Tibial artery (tissue), 4 donors: ENCODE results near the gene SPATA2.

Experiments used
- DNase-seq, 2 donors: peaks; one replicate each; pipeline ENCODE4 v3.0.0-alpha.2; 2019
- H3K27ac ChIP-seq, 2 donors: fragments of 200-600 bp; sonication (generic) in 1 of 2; 1 replicate in 1 of 2; 2 replicates in 1 of 2; pipeline ENCODE4 v1.5.1; 2018 to 2019; ENCODE audit warnings: mild to moderate bottlenecking in 1 of 2
- H3K27me3 ChIP-seq, 2 donors: fragments of 200-600 bp; sonication (generic) in 1 of 2; one replicate each; pipeline versions ENCODE4 v1.5.1 to v1.6.0; 2016 to 2019
- H3K36me3 ChIP-seq, 3 donors: fragments of 200-600 bp; sonication (generic) in 2 of 3; one replicate each; pipeline ENCODE4 v1.5.1; 2016 to 2019; ENCODE audit warnings: mild to moderate bottlenecking in 2 of 3
- H3K4me1 ChIP-seq, 4 donors: fragments of 200-600 bp; sonication (generic) in 2 of 4; 1 replicate in 3 of 4; 2 replicates in 1 of 4; pipeline ENCODE4 v1.5.1; 2016 to 2019
- H3K4me3 ChIP-seq, 2 donors: fragments of 200-600 bp; sonication (generic) in 1 of 2; 1 replicate in 1 of 2; 2 replicates in 1 of 2; pipeline ENCODE4 v1.5.1; 2018 to 2019; ENCODE audit warnings: mild to moderate bottlenecking in 2 of 2
- H3K9me3 ChIP-seq, 3 donors: fragments of 200-600 bp; sonication (generic) in 1 of 3; one replicate each; pipeline ENCODE4 v1.5.1; 2016 to 2019
- CTCF ChIP-seq, 2 experiments: fragments of 200-600 bp in 1 of 2; fragments of 450-650 bp in 1 of 2; IDR thresholded peaks; one replicate each; pipeline ENCODE4 v1.5.1; 2017 to 2019; ENCODE audit warnings: antibody characterized with exemption in 2 of 2, mild to moderate bottlenecking in 1 of 2, moderate library complexity in 1 of 2
- intact Hi-C: fragments of 100-400 bp; cut with DNase I; formaldehyde crosslinking; loops from one replicate; pipeline ENCODE4 v1.15.0; 2023; ENCODE audit warnings: low total_unique reads

Gene SPATA2

GRCh38 chr20:49890471-49891361 is 24.6 kb downstream of the SPATA2 start:
- Histone ChIP-seq H3K4me1 (peaks cover 0 to 46% (median 44%) of the 10 kb centered on the region in 4 donors), H3K4me3 (no peak overlapping the region), H3K27me3 (no peaks in the 10 kb centered on the region), H3K36me3 (peaks cover 0 to 31% (median 0%) of the 10 kb centered on the region in 3 donors), H3K27ac (no peak overlapping the region), H3K9me3 (no peaks in the 10 kb centered on the region)
- peak in 1 of 2 donors; percentile 60 for DNase-seq
- intact Hi-C loops: loop anchor here (10.0 kb wide), 1 partner anchor 76 kb away; the partner anchor contains the start of gene SLC9A8
- TF ChIP-seq CTCF (IDR thresholded peaks at IDR 0.05): no peak

GRCh38 chr20:49889935-49890333 is 25.4 kb downstream of the SPATA2 start:
- intact Hi-C loops: loop anchor here (5.0 to 10.0 kb wide), 4 partner anchors 38 to 355 kb away; partner anchors contain the start of gene SLC9A8
- H3K4me1 ChIP-seq: peaks cover 0 to 46% (median 44%) of the 10 kb centered on the region in 4 donors

GRCh38 chr20:49889001-49889934 is 26.1 kb downstream of the SPATA2 start:
- no peak overlapping the region for H3K4me3 ChIP-seq
- no peak for TF ChIP-seq CTCF (IDR thresholded peaks at IDR 0.05)
- H3K36me3 ChIP-seq: peaks cover 10 to 46% (median 12%) of the 10 kb centered on the region in 3 donors
- peak in 1 of 2 donors; percentile 51 for DNase-seq
- H3K27me3 ChIP-seq: no peaks in the 10 kb centered on the region
- H3K4me1 ChIP-seq: peaks cover 0 to 46% (median 44%) of the 10 kb centered on the region in 4 donors
- no peaks in the 10 kb centered on the region for H3K9me3 ChIP-seq
- peak overlapping the region in 1 of 2 donors; percentile 87 for H3K27ac ChIP-seq
- intact Hi-C loops: loop anchor here (5.0 to 10.0 kb wide), 3 partner anchors 37 to 354 kb away; no protein-coding TSS in a partner anchor

More at GRCh38 chr20:49889935-49890333, 25.4 kb downstream of the SPATA2 start:
- H3K4me3 ChIP-seq: no peak overlapping the region
- no peak for TF ChIP-seq CTCF (IDR thresholded peaks at IDR 0.05)
- no peaks in the 10 kb centered on the region for H3K9me3 ChIP-seq
- peaks cover 4 to 39% (median 6%) of the 10 kb centered on the region in 3 donors for H3K36me3 ChIP-seq
- H3K27me3 ChIP-seq: no peaks in the 10 kb centered on the region
- H3K27ac ChIP-seq: no peak overlapping the region
- DNase-seq: peak in 1 of 2 donors; percentile 58

GRCh38 chr20:49888212-49889000 is 26.9 kb downstream of the SPATA2 start:
- intact Hi-C loops: loop anchor here (5.0 to 10.0 kb wide), 3 partner anchors 36 to 354 kb away; no protein-coding TSS in a partner anchor
- H3K9me3 ChIP-seq: no peaks in the 10 kb centered on the region
- H3K27me3 ChIP-seq: no peaks in the 10 kb centered on the region
- H3K27ac ChIP-seq: peak overlapping the region; percentile 77 to 87
- peak in 1 of 2 donors; percentile 72 for DNase-seq
- peak; percentile 75 to 85 for TF ChIP-seq CTCF (IDR thresholded peaks at IDR 0.05)
- no peak overlapping the region for H3K4me3 ChIP-seq
- peaks cover 0 to 42% (median 42%) of the 10 kb centered on the region in 4 donors for H3K4me1 ChIP-seq
- H3K36me3 ChIP-seq: peaks cover 10 to 53% (median 18%) of the 10 kb centered on the region in 3 donors
